ENCODE results near the gene PRR30.

DNA sequence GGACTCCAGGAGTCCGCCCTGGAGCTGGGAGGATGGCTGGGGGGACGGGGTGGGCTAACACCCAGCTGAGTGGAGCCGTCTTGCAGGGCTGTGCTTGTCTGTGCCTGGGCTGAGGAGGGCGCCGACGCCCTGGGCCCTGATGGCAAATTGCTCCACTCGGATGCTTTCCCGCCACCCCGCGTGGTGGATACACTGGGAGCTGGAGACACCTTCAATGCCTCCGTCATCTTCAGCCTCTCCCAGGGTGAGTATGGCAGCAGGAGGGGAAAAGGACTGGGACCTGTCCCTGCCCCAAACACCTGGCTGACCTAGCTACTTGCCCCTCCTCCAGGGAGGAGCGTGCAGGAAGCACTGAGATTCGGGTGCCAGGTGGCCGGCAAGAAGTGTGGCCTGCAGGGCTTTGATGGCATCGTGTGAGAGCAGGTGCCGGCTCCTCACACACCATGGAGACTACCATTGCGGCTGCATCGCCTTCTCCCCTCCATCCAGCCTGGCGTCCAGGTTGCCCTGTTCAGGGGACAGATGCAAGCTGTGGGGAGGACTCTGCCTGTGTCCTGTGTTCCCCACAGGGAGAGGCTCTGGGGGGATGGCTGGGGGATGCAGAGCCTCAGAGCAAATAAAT, 39.8 kb downstream of the PRR30 start:
- TF ChIP-seq EP300 (IDR thresholded peaks at IDR 0.05; ENCODE audit: borderline replicate concordance in 1 of 2, control insufficient read depth in 1 of 2, low read depth in 2 of 2, low read length in 2 of 2), result no peak
- TF ChIP-seq TAF1 (IDR thresholded peaks at IDR 0.05; ENCODE audit: borderline replicate concordance, low read depth, low read length), result no peak
- TF ChIP-seq, protein P1, sequence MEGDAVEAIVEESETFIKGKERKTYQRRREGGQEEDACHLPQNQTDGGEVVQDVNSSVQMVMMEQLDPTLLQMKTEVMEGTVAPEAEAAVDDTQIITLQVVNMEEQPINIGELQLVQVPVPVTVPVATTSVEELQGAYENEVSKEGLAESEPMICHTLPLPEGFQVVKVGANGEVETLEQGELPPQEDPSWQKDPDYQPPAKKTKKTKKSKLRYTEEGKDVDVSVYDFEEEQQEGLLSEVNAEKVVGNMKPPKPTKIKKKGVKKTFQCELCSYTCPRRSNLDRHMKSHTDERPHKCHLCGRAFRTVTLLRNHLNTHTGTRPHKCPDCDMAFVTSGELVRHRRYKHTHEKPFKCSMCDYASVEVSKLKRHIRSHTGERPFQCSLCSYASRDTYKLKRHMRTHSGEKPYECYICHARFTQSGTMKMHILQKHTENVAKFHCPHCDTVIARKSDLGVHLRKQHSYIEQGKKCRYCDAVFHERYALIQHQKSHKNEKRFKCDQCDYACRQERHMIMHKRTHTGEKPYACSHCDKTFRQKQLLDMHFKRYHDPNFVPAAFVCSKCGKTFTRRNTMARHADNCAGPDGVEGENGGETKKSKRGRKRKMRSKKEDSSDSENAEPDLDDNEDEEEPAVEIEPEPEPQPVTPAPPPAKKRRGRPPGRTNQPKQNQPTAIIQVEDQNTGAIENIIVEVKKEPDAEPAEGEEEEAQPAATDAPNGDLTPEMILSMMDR (IDR thresholded peaks at IDR 0.05 in 2 of 3, conservative IDR thresholded peaks at IDR 0.05 in 1 of 3; ENCODE audit: control insufficient read depth in 2 of 3, extremely low read depth in 1 of 3, insufficient read depth in 1 of 3, low read depth in 3 of 3, low read length in 3 of 3), result no peak
- TF ChIP-seq ZNF274 (IDR thresholded peaks at IDR 0.05; ENCODE audit: insufficient read depth, insufficient read length), result no peak
- no peak for TF ChIP-seq SREBF2 (IDR thresholded peaks at IDR 0.05; ENCODE audit: low read length)

Data from GM12878 (cell line).